H1 (cell line): ENCODE measurements around the gene KIAA1328. TPM values are rescaled to one million over a fixed set of nuclear protein-coding genes. Genes with fewer than 3 reads are reported as not detected.

Experiments
- CTCF ChIA-PET: fragments of 300-600 bp; sonication (Branson Sonifier 250); formaldehyde crosslinking; loops from one replicate; lab custom pipeline; 2021; ENCODE audit not compliant: partially characterized antibody; lab: Charles Lee
- POLR2A ChIA-PET: fragments of 300-600 bp; sonication (Branson Sonifier 250); formaldehyde crosslinking; loops from one replicate; lab custom pipeline; 2021; ENCODE audit warnings: inconsistent platforms; ENCODE audit not compliant: partially characterized antibody; lab: Charles Lee
- DNase-seq, 2 experiments: peaks; one replicate each; pipeline versions ENCODE4 v3.0.0 to v3.0.0-alpha.2; 2010 to 2022; ENCODE audit warnings: low spot score in 2 of 2, low read depth in 1 of 2, mixed read lengths in 1 of 2
- FAIRE-seq: peaks from 2 replicates; lab custom pipeline; 2011; peaks lifted over from hg19 to GRCh38; lab: Jason Lieb, UNC
- H2AFZ ChIP-seq: 2 replicates; pipeline ENCODE4 v1.8.1; 2012; ENCODE audit warnings: low read length, inconsistent platforms
- H2AK5ac ChIP-seq: 2 replicates; pipeline ENCODE4 v1.6.1; 2013; ENCODE audit warnings: low read depth, low read length
- H2BK120ac ChIP-seq: replicated peaks from 2 replicates; pipeline ENCODE3; 2013; ENCODE audit warnings: low read depth, low read length, inconsistent platforms
- H2BK12ac ChIP-seq: 2 replicates; pipeline ENCODE4 v1.6.1; 2013; ENCODE audit warnings: low read depth, low read length
- H2BK15ac ChIP-seq: 2 replicates; pipeline ENCODE4 v1.6.1; 2013; ENCODE audit warnings: low read length
- H2BK20ac ChIP-seq: 2 replicates; pipeline ENCODE4 v1.6.1; 2013; ENCODE audit warnings: low read length
- H2BK5ac ChIP-seq: 2 replicates; pipeline ENCODE4 v1.6.1; 2013; ENCODE audit warnings: low read depth, low read length
- H3K14ac ChIP-seq: 2 replicates; pipeline ENCODE4 v1.6.1; 2013; ENCODE audit warnings: inconsistent platforms; ENCODE audit not compliant: insufficient read length
- H3K18ac ChIP-seq: 2 replicates; pipeline ENCODE4 v1.6.1; 2013; ENCODE audit warnings: low read length; ENCODE audit errors: extremely low read depth
- H3K23ac ChIP-seq: 2 replicates; pipeline ENCODE4 v1.6.1; 2013; ENCODE audit warnings: inconsistent platforms; ENCODE audit not compliant: insufficient read length
- H3K23me2 ChIP-seq: 2 replicates; pipeline ENCODE4 v1.6.1; 2013; ENCODE audit warnings: low read depth, low read length
- H3K27ac ChIP-seq: 2 replicates; pipeline ENCODE4 v1.6.1; 2011; ENCODE audit warnings: low read depth, low read length, inconsistent platforms
- H3K27me3 ChIP-seq, 4 experiments: replicated peaks in 1 of 4; 1 replicate in 1 of 4; 2 replicates in 3 of 4; pipeline versions ENCODE4 v1.6.1 to v1.8.1; 2011 to 2013; ENCODE audit warnings: low read length in 3 of 4, mild to moderate bottlenecking in 3 of 4, inconsistent platforms in 2 of 4, mixed read lengths in 2 of 4, moderate library complexity in 1 of 4; ENCODE audit not compliant: control insufficient read depth in 3 of 4, insufficient read depth in 3 of 4; ENCODE audit errors: extremely low read depth in 1 of 4
- H3K36me3 ChIP-seq, 4 experiments: 2 replicates each; pipeline versions ENCODE4 v1.6.1 to v1.8.1; 2011 to 2013; ENCODE audit warnings: mild to moderate bottlenecking in 4 of 4, low read length in 3 of 4, moderate library complexity in 2 of 4, control low read depth in 1 of 4, inconsistent platforms in 1 of 4; ENCODE audit not compliant: insufficient read depth in 4 of 4, control insufficient read depth in 2 of 4
- H3K4ac ChIP-seq: replicated peaks from 2 replicates; pipeline ENCODE3; 2013; ENCODE audit warnings: low read length, low read depth, mixed read lengths, inconsistent platforms; ENCODE audit not compliant: insufficient read length
- H3K4me1 ChIP-seq, 4 experiments: replicated peaks in 1 of 4; 1 replicate in 1 of 4; 2 replicates in 3 of 4; pipeline versions ENCODE4 v1.6.1 to v1.8.1; 2011 to 2013; ENCODE audit warnings: low read length in 3 of 4, inconsistent platforms in 2 of 4, mixed read lengths in 1 of 4; ENCODE audit not compliant: insufficient read depth in 4 of 4, control insufficient read depth in 3 of 4
- H3K4me2 ChIP-seq, 2 experiments: 2 replicates each; pipeline versions ENCODE4 v1.6.1 to v1.8.1; 2011 to 2013; ENCODE audit warnings: low read depth in 2 of 2, low read length in 2 of 2, control low read depth in 1 of 2, inconsistent platforms in 1 of 2, mild to moderate bottlenecking in 1 of 2; ENCODE audit not compliant: insufficient read depth in 1 of 2
- H3K4me3 ChIP-seq, 4 experiments: fragments of 200-600, 300-600 bp in 1 of 4; sonication (generic), shearing (Covaris generic), sonication (Bioruptor Twin) in 1 of 4; 2 replicates each; pipeline versions ENCODE4 v1.5.1 to v1.8.1; 2011 to 2016; ENCODE audit warnings: low read length in 4 of 4, low read depth in 3 of 4, control low read depth in 2 of 4, inconsistent platforms in 2 of 4, mild to moderate bottlenecking in 2 of 4, mixed read lengths in 1 of 4, moderate library complexity in 1 of 4; ENCODE audit not compliant: insufficient read depth in 2 of 4; ENCODE audit errors: extremely low read depth in 1 of 4
- H3K56ac ChIP-seq: replicated peaks from 2 replicates; pipeline ENCODE3; 2013; ENCODE audit warnings: low read depth, mild to moderate bottlenecking, mixed read lengths, low read length, inconsistent platforms; ENCODE audit not compliant: insufficient read length
- H3K79me1 ChIP-seq: 2 replicates; pipeline ENCODE4 v1.6.1; 2013; ENCODE audit warnings: low read depth, low read length, control low read depth
- H3K79me2 ChIP-seq, 2 experiments: 2 replicates each; pipeline versions ENCODE4 v1.6.1 to v1.8.1; 2012 to 2013; ENCODE audit warnings: low read length in 2 of 2, mild to moderate bottlenecking in 2 of 2, inconsistent platforms in 1 of 2; ENCODE audit not compliant: insufficient read depth in 2 of 2, control insufficient read depth in 1 of 2
- H3K9ac ChIP-seq, 4 experiments: replicated peaks in 1 of 4; 1 replicate in 1 of 4; 2 replicates in 3 of 4; pipeline versions ENCODE4 v1.6.1 to v1.8.1; 2011 to 2013; ENCODE audit warnings: low read depth in 3 of 4, low read length in 3 of 4, control low read depth in 2 of 4, mild to moderate bottlenecking in 2 of 4, moderate library complexity in 2 of 4, inconsistent platforms in 1 of 4; ENCODE audit errors: extremely low read depth in 1 of 4
- H3K9me3 ChIP-seq, 2 experiments: 2 replicates each; pipeline versions ENCODE4 v1.6.1 to v1.8.1; 2012 to 2013; ENCODE audit warnings: mild to moderate bottlenecking in 2 of 2, moderate library complexity in 2 of 2, control low read depth in 1 of 2, inconsistent platforms in 1 of 2, low read depth in 1 of 2, low read length in 1 of 2, mixed read lengths in 1 of 2; ENCODE audit not compliant: insufficient read depth in 2 of 2
- H4K20me1 ChIP-seq, 2 experiments: replicated peaks in 1 of 2; 2 replicates each; pipeline versions ENCODE3 to v1.8.1; 2011 to 2013; ENCODE audit warnings: inconsistent platforms in 2 of 2, low read length in 2 of 2, mild to moderate bottlenecking in 1 of 2; ENCODE audit not compliant: insufficient read depth in 2 of 2, control insufficient read depth in 1 of 2
- H4K5ac ChIP-seq: 2 replicates; pipeline ENCODE4 v1.6.1; 2013; ENCODE audit warnings: low read length, low read depth, mixed read lengths, inconsistent platforms; ENCODE audit not compliant: insufficient read length
- H4K8ac ChIP-seq: 2 replicates; pipeline ENCODE4 v1.8.0; 2013; ENCODE audit warnings: mild to moderate bottlenecking, moderate library complexity, low read length, inconsistent platforms; ENCODE audit not compliant: insufficient read depth; ENCODE audit errors: extremely low read depth
- H4K91ac ChIP-seq: replicated peaks from 2 replicates; pipeline ENCODE3; 2013; ENCODE audit warnings: low read length, mixed read lengths, inconsistent platforms; ENCODE audit not compliant: insufficient read length
- CREB1 ChIP-seq: IDR thresholded peaks from 2 replicates; pipeline ENCODE4 v1.6.1; 2012; ENCODE audit warnings: inconsistent platforms
- FOSL1 ChIP-seq: IDR thresholded peaks from 2 replicates; pipeline ENCODE4 v1.6.1; 2011; ENCODE audit warnings: mild to moderate bottlenecking, low read depth, low read length, moderate library complexity; ENCODE audit not compliant: insufficient read depth
- RAD21 ChIP-seq, 2 experiments: IDR thresholded peaks in 1 of 2; conservative IDR thresholded peaks in 1 of 2; 2 replicates each; pipeline ENCODE4 v1.6.1; 2011; ENCODE audit warnings: low read depth in 2 of 2, low read length in 2 of 2, improper control_type of control experiment in 1 of 2, inconsistent platforms in 1 of 2, mild to moderate bottlenecking in 1 of 2, moderate library complexity in 1 of 2
- SIX5 ChIP-seq: IDR thresholded peaks from 2 replicates; pipeline ENCODE4 v1.6.1; 2011; ENCODE audit warnings: mild to moderate bottlenecking, low read depth, low read length
- TAF1 ChIP-seq: IDR thresholded peaks from 2 replicates; pipeline ENCODE4 v1.6.1; 2011; ENCODE audit warnings: mild to moderate bottlenecking, low read depth, low read length
- YY1 ChIP-seq: IDR thresholded peaks from 2 replicates; pipeline ENCODE4 v1.6.1; 2011; ENCODE audit warnings: low read depth, mild to moderate bottlenecking, low read length
- WGBS, 2 experiments: shearing (Covaris generic) in 1 of 2; methylation state at CpG; one replicate each; pipeline versions ENCODE4 v1.1.6 to v1.1.7; 2013 to 2015; ENCODE audit warnings: low lambda C conversion rate in 2 of 2, mixed read lengths in 2 of 2, inconsistent platforms in 1 of 2, low coverage in 1 of 2, missing lambda C conversion rate in 1 of 2; ENCODE audit not compliant: insufficient replicate concordance in 2 of 2, insufficient coverage in 1 of 2, insufficient read length in 1 of 2; ENCODE audit errors: extremely low coverage in 1 of 2, missing lambda C conversion rate in 1 of 2; 5-methylcytosine and 5-hydroxymethylcytosine counted together
- polyA plus RNA-seq, 7 experiments: library from polyadenylated mRNA; depleted of rRNA in 3 of 7; stranded (reverse) in 5 of 7; unstranded in 2 of 7; fragments of >200 nt in 5 of 7; fragments of 200-250 nt in 2 of 7; gene quantifications; 1 replicate in 5 of 7; 2 replicates in 1 of 7; 4 replicates in 1 of 7; pipeline versions ENCODE4 v1.2.1 to v1.2.3, GENCODE V29; 2011 to 2013; ENCODE audit warnings: missing spikeins in 2 of 7, mixed read lengths in 2 of 7
- total RNA-seq: library from RNA; stranded (reverse); fragmentation: NEBNext Ultra II Directional; extraction: Animal tissue kit (Norgen Biotek cat#: 25700); gene quantifications from 2 replicates; pipeline ENCODE4 v1.2.1, GENCODE V29; 2021
- TF ChIP-seq, protein P1 (sequence below), 3 experiments: IDR thresholded peaks; 1 replicate in 2 of 3; 2 replicates in 1 of 3; pipeline versions ENCODE4 v1.5.1 to v1.6.1; 2011; ENCODE audit warnings: low read length in 3 of 3, mild to moderate bottlenecking in 3 of 3, inconsistent platforms in 2 of 3, low read depth in 1 of 3, moderate library complexity in 1 of 3; ENCODE audit not compliant: insufficient read depth in 1 of 3; ENCODE audit errors: control extremely low read depth in 1 of 3

Gene KIAA1328
- total and polyA plus RNA-seq, 2 of the 8 experiments (the other 6 are each of a cell fraction or from before 2014, with no cell fraction given): 2.6 to 5.7 TPM

DNA sequence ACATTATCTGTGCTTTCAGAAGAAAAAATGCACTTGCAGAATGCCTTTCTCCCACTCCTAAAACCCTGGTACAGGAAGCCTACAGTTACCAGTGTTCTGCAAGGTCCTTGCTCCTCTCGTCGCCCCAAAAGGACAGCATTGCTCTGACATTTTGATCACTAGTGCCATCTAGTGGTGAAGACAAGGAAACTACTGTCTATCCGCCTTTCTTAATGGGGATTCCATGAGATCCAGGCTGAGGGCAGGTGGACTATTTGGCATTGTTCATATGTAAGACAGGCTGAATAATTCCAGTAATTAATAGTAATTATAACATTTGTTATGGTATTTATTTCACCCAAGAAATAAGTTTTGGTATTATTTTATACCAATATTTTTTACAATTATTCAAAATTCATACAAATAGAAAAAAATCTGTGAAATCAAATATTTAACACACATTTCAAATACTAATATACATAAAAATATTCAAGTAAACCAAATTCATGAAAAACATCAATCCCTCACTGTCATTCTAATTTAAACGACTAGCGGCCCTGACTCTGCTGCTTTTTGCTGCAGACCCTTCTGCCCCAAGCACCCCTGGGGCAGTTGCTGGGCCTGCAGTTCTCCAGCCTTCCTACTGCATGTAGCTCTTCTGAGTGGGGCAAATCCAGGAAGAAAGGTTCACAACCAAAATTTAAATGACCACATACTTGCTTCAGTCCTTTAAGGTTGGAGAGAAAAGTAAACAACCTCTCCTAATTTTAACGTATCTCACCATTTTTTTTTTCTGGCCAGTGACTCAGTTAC is 19.1 kb upstream of the KIAA1328 start:
- CTCF ChIA-PET: interaction anchor here (0.6 to 3.7 kb wide), 16 partner anchors 10 to 839 kb away, joined by 3 to 17 read pairs (median 6); partner anchors contain the start of genes KIAA1328 and TPGS2
- Histone ChIP-seq H3K14ac (no peak overlapping the region), H2BK20ac (no peak overlapping the region), H3K79me2 (no peaks in the 10 kb centered on the region), H3K4ac (no peak overlapping the region), H3K23ac (no peak overlapping the region), H3K36me3 (peaks cover 4 to 40% (median 27%) of the 10 kb centered on the region in 4 experiments; a peak in 7 of 8 replicates), H3K27me3 (no peaks in the 10 kb centered on the region), H4K8ac (no peak overlapping the region), H3K56ac (no peak overlapping the region), H3K79me1 (no peaks in the 10 kb centered on the region; the same call in 1 of the 2 replicates), H3K9me3 (no peaks in the 10 kb centered on the region), H3K4me3 (no peak overlapping the region), H3K4me2 (no peak overlapping the region), H4K91ac (no peak overlapping the region), H3K18ac (no peak overlapping the region), H2BK15ac (no peak overlapping the region), H3K23me2 (no peaks in the 10 kb centered on the region), H3K4me1 (no peaks in the 10 kb centered on the region), H3K27ac (no peak overlapping the region), H2BK120ac (no peak overlapping the region), H2BK5ac (no peak overlapping the region), H2BK12ac (no peak overlapping the region), H3K9ac (no peak overlapping the region), H2AK5ac (no peak overlapping the region), H4K5ac (no peak overlapping the region), H4K20me1 (peaks cover 2 to 8% of the 10 kb centered on the region in 2 experiments), H2AFZ (no peak overlapping the region)
- DNase-seq (no peak), FAIRE-seq (peak; percentile 82)
- POLR2A ChIA-PET: no interaction called here
- 50% methylated on average over 6 of the region's 6 CpGs; no CpG with 5 or more reads in 1 of the 2 experiments for WGBS, 2 experiments
- 0 out of 2 replicates have a peak, but pooled peaks have one; percentile 32 for TF ChIP-seq CREB1
- TF ChIP-seq SIX5: no peak
- TF ChIP-seq, protein P1, sequence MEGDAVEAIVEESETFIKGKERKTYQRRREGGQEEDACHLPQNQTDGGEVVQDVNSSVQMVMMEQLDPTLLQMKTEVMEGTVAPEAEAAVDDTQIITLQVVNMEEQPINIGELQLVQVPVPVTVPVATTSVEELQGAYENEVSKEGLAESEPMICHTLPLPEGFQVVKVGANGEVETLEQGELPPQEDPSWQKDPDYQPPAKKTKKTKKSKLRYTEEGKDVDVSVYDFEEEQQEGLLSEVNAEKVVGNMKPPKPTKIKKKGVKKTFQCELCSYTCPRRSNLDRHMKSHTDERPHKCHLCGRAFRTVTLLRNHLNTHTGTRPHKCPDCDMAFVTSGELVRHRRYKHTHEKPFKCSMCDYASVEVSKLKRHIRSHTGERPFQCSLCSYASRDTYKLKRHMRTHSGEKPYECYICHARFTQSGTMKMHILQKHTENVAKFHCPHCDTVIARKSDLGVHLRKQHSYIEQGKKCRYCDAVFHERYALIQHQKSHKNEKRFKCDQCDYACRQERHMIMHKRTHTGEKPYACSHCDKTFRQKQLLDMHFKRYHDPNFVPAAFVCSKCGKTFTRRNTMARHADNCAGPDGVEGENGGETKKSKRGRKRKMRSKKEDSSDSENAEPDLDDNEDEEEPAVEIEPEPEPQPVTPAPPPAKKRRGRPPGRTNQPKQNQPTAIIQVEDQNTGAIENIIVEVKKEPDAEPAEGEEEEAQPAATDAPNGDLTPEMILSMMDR (IDR thresholded peaks at IDR 0.05; ENCODE audit: control extremely low read depth in 1 of 3, insufficient read depth in 1 of 3, low read depth in 1 of 3, low read length in 3 of 3): peak in 2 of 3 experiments; percentile 76 to 90; a peak in 3 of 4 replicates
- TF ChIP-seq RAD21 (IDR thresholded peaks at IDR 0.05 in 1 of 2, conservative IDR thresholded peaks at IDR 0.05 in 1 of 2; ENCODE audit: low read depth in 2 of 2, low read length in 2 of 2): peak; percentile 67 to 84
- no peak for TF ChIP-seq TAF1
- no peak for TF ChIP-seq FOSL1
- 0 out of 2 replicates have a peak, but pooled peaks have one; percentile 40 for TF ChIP-seq YY1
